Activated CD8-positive, alpha-beta memory T cell treated with anti-CD3 and anti-CD28 coated beads, Interleukin-2, amount 50 U/mL, for 1 hour (primary cell): Measurements from ENCODE around the gene MIPEP.

ENCODE experiments used
- DNase-seq: peaks from one replicate; pipeline ENCODE4 v3.0.0-alpha.2; 2020; ENCODE audit errors: extremely low read depth

MIPEP gene

DNA sequence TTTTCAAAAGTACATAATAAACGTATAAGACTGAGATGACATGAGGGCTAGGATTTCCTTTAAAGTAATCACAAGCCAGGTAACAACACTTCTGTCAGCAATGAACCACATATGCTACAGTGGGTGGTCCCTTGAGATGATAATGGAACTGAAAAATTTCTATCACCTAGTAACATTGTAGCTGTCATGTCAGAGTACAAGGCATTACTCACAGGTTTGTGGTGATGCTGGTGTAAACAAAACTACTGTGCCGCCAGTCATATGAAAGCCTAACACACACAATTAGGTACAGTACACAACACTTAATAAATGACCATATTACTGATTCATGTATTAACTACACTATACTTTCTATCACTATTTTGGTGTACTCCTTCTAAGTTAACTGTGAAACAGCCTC lies 36.8 kb downstream of the MIPEP start:
- no peak for DNase-seq

DNA sequence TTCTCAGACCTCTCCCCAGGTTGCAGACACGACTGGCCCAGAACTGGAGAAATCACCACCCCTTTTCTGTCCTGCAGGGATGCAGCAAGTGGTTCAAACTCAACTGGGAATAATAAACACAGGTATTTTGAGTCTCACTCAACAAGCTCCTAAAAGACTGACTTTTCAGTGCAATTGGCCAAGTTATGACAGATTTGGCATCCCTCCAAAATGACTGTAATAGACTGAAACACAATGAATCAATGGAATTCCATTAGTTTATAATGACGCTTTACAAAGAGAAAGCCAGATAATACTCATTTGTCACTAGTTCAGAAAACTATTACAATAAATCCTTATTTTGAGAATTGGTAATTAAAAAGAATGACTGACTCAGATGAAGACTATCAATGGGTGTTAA lies 38.1 kb downstream of the MIPEP start:
- DNase-seq, result no peak

GRCh38 chr13:23850134-23850533 lies 39.1 kb downstream of the MIPEP start:
- no peak for DNase-seq

DNA sequence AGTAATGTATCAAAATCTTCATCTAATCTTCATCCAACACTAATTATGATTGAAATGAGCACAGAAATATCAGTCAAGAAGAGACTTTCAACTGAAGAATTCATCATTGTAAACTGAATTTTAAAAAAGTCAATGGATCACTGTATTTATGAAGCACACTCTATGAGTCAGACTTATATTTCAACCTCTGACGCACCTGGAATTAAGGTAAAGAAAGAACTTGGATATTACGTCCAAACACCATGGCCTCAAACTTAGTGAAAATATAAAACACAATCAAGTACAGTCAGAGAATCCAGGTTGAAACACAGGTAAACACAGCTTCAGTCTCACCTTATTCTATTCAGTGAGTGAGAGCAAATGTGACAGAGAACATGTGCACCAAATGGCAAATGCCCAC lies 39.5 kb downstream of the MIPEP start:
- no peak for DNase-seq

GRCh38 chr13:23848646-23849141 lies 40.5 kb downstream of the MIPEP start:
- no peak for DNase-seq

GRCh38 chr13:23848019-23848418 lies 41.2 kb downstream of the MIPEP start:
- DNase-seq, result no peak

DNA sequence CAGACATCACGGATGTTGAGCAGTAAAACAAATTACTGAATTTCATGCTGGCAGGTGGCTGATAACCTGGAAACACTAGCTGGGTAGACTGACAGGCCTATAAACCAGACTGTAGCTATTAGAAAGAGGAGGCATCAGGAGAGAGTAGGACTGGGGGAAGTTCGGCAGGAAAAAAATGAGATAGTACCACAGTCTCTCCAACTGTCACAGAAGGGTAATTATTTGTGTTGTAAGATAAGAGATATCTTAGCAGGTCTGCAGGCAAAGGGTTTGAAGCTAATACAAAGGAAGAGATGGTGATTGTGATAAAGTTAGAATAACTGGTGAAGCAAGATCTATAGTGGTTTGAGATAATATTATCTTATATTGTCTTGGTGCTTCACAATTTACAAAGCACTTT lies 41.7 kb downstream of the MIPEP start:
- DNase-seq, result no peak

GRCh38 chr13:23845105-23845725 lies 44.0 kb downstream of the MIPEP start:
- DNase-seq, result no peak

DNA sequence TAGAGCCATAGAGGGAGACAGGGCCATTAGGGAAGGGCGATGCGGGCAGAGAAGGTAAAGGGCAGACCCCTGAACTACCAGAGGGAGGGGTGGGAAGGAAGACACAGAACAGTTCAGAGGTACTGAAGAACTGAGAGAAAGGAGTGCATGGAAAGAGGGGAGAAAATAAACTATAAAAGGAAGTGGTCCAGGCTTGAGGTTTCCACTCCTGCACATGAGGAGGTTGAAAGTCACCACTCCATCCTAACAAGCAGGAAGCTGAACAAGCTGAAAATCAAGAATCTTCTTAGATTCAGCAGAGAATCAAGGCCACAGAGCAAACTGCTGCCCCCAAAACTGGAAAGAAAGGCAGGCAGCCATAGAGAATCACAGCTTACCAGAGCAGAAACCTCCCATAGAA lies 45.1 kb downstream of the MIPEP start:
- no peak for DNase-seq

GRCh38 chr13:23843436-23843835 lies 45.8 kb downstream of the MIPEP start:
- DNase-seq, result no peak

GRCh38 chr13:23842406-23842805 lies 46.8 kb downstream of the MIPEP start:
- no peak for DNase-seq

DNA sequence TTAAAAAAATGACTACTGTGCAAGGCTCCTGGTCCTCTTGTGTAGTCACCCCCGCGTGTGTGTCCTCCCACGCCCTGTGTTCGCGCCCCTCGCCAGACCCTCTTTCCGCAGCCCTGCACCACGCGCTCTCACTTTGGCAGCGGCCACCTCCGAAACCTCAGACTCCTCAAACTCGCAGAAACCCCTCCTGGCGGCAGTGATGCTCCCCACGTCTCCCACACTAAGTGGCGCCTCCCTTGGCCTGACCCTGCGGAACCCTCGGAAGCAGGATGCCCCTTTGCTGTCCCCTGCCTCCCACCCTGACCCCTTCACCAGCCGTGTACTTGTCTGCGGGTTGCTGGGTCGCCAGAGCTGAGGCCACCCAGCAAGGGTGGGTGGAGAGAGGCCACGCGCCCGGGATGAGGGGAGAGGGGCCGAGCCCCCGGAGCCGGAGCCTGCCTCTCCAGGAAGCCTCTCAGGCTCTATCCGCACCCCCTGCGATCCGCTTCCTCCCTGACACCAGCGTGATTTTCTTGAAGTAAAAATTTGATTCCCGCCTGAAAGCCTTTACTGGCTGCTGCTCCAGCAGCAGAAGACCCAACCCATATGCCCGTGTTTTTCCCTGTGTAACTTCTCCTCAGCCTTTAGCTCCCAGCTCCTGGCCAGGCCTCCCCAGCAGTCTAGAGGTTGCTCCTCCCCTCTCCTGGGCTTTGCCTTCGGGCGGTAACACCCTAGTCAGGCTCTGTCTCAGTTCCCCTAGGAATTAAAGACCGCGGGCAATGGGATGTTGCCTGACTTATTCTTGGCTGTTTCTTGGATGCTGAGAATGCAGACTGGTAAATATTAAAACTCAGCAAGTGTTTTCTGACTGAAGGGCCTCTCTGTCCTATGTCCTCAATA lies 55.2 kb downstream of the MIPEP start:
- no peak for DNase-seq

GRCh38 chr13:23828866-23829265 lies 60.3 kb downstream of the MIPEP start:
- DNase-seq, result no peak

DNA sequence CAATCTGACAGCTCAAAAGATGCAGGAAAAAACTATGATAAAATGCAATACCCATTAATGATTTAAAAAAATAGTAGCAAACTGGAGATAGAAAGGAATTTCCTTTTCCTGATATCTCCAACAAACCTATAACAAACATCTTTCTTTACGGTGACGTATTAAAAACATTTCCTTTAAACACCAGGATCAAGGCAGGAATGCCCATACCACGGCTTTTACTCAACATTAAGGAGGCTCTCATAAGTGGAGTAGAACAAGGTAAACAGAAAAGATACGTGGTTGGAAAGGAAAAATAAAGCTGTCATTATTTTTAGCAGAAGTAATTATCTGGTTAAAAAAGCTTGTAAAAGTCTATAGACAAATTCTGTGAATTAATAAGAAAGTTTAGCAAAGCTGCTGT lies 61.1 kb downstream of the MIPEP start:
- no peak for DNase-seq

DNA sequence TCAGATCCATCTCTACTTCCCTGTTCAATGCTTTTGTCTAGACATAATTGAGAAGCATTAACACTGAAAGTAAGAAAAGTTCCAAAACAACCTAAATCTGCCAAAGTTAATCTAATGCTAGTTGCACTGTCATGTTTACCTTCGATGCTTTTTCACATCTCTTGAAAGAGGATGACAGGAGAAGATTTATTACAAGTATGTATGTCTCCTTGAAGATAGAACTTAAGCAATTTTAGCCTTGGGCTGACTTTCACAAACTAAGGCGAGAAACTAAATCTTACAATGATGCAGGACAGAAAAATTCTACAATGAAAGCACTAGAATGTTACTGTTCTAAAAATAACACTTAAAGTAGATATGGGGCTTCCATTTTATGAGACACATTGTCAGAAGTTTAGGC lies 64.0 kb downstream of the MIPEP start:
- DNase-seq, result no peak

- DNase-seq, result no peak
Observed at GRCh38 chr13:23824371-23824770, 64.8 kb downstream of the MIPEP start.

- DNase-seq, result no peak
Observed at GRCh38 chr13:23822252-23822824, 66.9 kb downstream of the MIPEP start.

DNA sequence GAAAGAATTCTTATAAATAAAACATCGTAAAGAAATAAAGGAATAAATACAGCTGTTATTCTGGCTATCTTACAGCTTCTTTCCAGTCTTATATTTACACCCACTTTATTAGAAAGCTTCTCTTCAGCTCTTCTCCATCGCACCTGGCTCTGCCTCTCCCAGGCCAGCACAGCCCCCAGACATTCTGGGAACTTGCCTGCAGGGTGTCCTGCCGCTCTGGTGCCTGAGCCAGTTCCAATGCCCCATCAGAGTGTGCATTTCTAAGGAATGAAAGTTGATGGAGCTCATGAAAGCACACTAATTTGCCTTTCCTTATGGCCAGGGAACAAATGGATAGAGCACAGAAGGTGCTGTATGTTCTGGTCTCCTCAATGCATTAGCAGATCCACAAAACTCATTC lies 68.7 kb downstream of the MIPEP start:
- no peak for DNase-seq

DNA sequence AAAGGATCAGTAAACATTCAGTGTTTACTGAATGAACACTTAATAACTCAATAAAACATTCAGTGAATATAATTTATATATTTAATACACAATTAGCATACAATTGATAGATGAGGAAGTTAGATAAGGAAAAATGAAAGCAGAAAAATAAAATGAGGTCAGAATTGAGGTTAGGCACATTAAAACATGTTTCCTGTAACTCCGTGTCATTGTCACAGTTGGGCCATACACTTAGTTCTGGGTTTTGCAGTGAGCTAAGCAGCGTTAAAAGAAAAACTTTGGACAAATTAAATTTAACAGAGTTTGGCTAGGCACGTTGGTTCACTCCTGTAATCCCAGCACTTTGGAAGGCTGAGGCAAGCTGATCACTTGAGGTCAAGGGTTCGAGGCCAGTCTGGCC lies 71.4 kb downstream of the MIPEP start:
- DNase-seq, result no peak

GRCh38 chr13:23817136-23817535 lies 72.1 kb downstream of the MIPEP start:
- no peak for DNase-seq

DNA sequence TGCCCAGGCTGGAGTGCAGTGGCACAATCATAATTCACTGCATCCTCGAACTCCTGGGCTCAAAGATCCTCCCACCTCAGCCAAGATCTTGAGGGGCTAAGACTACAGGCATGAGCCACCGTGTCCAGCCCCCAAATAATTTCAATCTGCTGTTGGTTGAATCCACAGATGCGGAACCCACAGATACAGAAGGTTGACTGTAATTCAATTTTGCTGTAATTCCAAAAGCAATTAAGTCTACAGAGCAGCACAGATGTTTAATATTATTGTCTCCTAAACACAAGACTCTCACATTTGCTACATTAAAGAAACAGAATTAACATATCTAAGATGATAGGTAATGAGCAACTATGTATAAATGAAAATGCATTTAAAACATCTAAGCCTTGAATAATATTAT lies 75.6 kb downstream of the MIPEP start:
- DNase-seq, result no peak

DNA sequence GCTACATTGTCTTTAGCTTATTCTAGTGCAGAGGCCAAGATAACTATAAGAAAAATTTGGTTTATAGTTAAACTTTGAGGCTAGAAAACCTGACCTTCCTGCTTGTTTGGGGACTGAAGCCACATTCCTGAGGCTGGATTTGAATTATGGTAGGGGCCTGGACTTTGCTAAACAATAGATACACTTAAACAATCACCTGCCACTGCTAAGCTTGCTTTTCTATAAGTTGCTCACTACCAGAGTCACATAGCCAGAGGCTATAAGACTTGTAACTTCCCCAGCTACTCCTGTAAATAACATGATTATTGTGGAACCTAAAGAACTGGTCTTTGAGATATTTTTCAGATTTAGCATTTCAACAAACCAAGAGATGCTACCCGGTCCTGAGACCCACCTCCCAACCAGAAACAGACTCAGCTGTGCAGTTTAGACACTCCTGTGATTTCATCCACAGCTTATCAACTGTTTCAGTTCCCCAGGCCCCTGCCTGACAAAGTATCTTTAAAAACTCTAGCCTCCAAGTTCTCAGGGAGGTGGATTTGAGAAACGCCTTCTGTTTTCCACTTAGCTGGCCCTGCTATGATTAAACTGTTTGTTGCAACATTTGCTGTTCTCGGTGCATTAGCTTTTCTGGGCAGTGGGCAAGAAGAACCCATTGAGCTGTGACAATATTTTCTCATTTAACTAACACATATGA lies 77.7 kb downstream of the MIPEP start:
- DNase-seq, result no peak
